ENCODE results near the gene OPRL1. TPM values are rescaled to one million over a fixed set of nuclear protein-coding genes. Genes with fewer than 3 reads are reported as not detected.

OPRL1 gene
- total RNA-seq, 4 donors from 2014 or later: 0.15 to 0.88 (median 0.28) TPM

DNA sequence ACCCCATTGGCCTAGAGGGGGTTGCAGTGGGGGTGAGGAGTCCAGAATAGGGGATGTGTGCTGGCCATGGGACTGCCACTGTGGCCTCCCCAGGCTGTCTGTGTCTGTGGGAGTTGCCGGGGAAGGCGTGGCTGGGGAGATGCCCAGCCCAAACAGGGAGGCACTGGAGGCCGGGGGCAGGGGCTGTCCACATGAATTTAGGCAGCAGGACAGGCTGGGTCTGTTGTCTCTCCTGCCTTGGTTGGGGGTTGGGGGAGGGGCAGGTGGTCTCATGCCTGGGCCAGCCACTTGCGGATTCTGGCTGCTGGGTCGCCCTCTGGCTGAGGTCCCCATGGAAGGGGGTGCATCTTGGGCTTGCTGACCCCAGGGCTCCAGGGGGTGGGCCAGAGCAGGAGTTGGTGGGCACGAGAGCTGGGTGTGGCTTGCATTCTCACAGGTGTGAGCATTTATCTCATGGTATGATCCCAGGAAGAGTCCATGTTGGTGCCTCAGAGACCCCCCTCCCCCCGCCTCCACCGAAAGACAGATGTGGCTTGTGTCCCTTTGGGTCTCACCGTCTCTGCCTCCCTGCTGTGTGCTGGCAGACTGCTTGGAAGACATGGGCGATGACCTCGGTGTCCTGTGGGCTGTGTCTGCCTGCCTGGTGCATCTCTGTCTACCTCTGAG lies 34.4 kb upstream of the OPRL1 start:
- intact Hi-C loops (cut with DNase I; ENCODE audit: low total_unique reads): no loop called here
- TF ChIP-seq, protein P1, sequence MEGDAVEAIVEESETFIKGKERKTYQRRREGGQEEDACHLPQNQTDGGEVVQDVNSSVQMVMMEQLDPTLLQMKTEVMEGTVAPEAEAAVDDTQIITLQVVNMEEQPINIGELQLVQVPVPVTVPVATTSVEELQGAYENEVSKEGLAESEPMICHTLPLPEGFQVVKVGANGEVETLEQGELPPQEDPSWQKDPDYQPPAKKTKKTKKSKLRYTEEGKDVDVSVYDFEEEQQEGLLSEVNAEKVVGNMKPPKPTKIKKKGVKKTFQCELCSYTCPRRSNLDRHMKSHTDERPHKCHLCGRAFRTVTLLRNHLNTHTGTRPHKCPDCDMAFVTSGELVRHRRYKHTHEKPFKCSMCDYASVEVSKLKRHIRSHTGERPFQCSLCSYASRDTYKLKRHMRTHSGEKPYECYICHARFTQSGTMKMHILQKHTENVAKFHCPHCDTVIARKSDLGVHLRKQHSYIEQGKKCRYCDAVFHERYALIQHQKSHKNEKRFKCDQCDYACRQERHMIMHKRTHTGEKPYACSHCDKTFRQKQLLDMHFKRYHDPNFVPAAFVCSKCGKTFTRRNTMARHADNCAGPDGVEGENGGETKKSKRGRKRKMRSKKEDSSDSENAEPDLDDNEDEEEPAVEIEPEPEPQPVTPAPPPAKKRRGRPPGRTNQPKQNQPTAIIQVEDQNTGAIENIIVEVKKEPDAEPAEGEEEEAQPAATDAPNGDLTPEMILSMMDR (IDR thresholded peaks at IDR 0.05): no peak
- TF ChIP-seq POLR2A (IDR thresholded peaks at IDR 0.05): no peak
- 48 to 53% methylated on average over 9 to 11 of the region's 11 CpGs for WGBS, 2 donors
- no peak for DNase-seq (ENCODE audit: low spot score in 2 of 2)
- no peak overlapping the region for H3K4me3 ChIP-seq (ENCODE audit: low read depth, poor library complexity, severe bottlenecking)

DNA sequence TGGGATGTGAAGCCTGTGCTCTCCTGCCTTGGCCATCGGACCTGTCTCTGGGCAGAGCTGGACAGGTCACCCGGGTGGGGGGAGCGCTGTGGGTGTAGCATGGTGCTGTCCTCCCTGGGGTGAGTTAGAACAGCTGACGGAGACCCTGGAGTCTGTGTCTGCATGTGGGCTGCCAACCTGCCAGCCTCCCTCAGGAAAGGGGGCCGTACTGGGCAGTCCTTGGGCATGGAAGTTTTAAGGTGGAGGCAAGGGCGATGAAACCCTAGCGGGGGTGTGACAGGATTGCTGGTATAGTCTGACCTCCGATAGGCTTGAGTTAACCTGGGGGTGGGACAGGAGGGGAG lies 32.9 kb upstream of the OPRL1 start:
- TF ChIP-seq, protein P1 (IDR thresholded peaks at IDR 0.05): no peak
- TF ChIP-seq POLR2A (IDR thresholded peaks at IDR 0.05): no peak
- intact Hi-C loops (cut with DNase I; ENCODE audit: low total_unique reads): no loop called here

DNA sequence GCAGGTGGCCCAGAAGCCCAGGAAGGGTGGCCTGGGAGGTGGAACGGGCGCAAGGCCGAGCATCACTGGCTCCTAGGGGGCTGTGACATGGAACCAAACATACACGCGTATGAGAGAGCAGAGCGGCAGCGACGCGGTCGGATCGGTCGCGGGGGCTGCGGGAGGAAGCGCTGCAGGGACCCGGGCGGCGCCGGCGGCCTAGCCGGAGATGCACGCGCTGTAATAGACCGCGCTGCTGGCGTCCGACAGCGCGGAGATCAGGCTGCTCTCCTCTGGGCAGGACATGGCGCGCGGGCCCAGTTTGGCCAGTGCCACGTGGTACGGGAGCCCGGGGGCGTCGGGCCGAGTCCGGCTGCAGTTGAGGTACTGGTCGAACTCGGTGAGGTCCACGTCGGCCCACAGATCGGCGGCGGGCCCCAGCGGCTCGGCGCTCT lies 31.9 kb upstream of the OPRL1 start:
- intact Hi-C loops (cut with DNase I; ENCODE audit: low total_unique reads): no loop called here
- 42 to 57% methylated on average over 13 to 31 of the region's 49 CpGs for WGBS, 2 donors
- DNase-seq (ENCODE audit: low spot score in 2 of 2): no peak
- TF ChIP-seq POLR2A (IDR thresholded peaks at IDR 0.05): no peak
- TF ChIP-seq, protein P1 (IDR thresholded peaks at IDR 0.05): no peak
- no peak overlapping the region for H3K4me3 ChIP-seq (ENCODE audit: low read depth, poor library complexity, severe bottlenecking)

More for the DNA sequence above, 32.9 kb upstream of the OPRL1 start:
- no peak for DNase-seq (ENCODE audit: low spot score in 2 of 2)
- WGBS, 2 donors: 77 to 79% methylated on average over 8 of the region's 8 CpGs
- H3K4me3 ChIP-seq (ENCODE audit: low read depth, poor library complexity, severe bottlenecking): peak overlapping the region; percentile 3

DNA sequence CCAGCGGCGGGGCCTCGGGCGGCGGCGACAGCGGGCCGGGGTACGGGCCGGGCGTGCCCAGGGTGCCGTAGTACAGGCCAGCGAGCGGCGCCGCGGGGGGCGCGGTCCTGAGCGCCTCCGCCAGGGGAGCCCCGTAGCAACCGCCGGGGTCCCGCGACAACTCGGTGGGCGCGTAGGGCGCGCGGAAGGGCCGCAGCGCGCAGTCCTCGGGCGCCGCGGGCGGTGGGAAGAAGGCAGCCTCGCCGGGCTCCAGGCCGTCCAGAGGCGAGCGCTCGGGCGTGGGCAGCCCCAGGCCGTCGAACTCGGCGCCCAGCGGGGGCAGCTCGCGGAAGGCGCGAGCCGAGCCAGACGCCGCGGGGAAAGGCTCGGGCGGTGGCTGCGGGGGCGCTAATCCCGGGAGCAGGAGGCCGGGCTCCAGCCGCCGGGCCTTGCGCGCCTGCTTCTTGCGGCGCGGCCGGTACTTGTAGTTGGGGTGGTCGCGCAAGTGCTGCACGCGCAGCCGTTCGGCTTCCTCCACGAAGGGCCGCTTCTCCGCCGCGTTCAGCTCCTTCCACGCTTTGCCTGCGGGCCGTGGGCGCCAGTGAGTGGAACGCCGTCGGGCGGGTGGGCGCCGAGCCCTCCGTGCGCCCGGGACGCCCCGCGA lies 31.4 kb upstream of the OPRL1 start:
- intact Hi-C loops (cut with DNase I; ENCODE audit: low total_unique reads): no loop called here
- WGBS, 2 donors: 2 to 15% methylated on average over 10 to 61 of the region's 101 CpGs
- TF ChIP-seq, protein P1 (IDR thresholded peaks at IDR 0.05): no peak
- no peak for TF ChIP-seq POLR2A (IDR thresholded peaks at IDR 0.05)
- no peak for DNase-seq (ENCODE audit: low spot score in 2 of 2)
- H3K4me3 ChIP-seq (ENCODE audit: low read depth, poor library complexity, severe bottlenecking): no peak overlapping the region

DNA sequence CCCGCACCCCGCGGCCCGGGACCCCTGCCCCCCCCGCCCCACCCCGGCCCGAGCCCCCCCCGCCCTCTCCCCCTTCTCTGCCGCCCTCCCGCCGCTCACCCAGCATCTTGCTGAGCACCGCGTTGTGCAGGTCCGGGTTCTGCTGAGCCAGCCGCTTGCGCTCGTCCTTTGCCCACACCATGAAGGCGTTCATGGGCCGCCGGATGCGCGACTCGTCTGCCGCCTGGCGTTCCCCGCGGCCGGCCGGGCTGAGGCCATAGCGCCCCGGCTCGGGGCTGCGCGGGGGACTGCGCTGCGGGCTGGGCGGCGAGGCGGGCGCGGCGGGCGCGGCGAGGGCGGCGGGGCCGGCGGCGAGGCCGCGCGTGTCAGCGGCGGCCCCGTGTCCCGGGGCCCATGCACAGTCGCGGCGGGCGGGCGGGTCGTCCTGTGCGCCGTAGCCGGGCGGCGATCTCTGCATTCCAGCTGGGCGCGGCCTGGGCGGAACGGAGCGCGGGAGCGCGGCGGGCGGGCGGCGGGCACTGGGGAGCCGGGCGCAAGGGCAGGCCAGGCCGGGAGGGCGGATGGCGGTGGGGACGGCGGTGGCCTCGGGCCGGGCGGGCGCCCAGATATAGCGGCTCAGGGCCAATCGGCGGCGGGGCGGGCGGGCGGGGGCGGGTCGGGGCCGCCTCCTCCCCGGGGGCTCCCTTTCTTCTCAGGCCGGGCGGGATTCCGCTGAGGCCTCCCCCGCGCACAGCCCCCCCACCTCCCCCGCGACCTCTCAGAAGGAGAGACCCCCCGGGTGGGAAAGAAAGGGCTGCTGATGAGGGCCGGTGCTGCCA lies 30.6 kb upstream of the OPRL1 start, which contains the start of gene SOX18:
Gene SOX18, minus strand, starts transcription at position 580 of the 818 bp plus-strand sequence. Its CDS starts 123 bp downstream, at position 457.
- DNase-seq (ENCODE audit: low spot score in 2 of 2): no peak
- H3K4me3 ChIP-seq (ENCODE audit: low read depth, poor library complexity, severe bottlenecking): no peak within 1 kb of the TSS
- 0% methylated on average over 5 to 21 of the region's 111 CpGs for WGBS, 2 donors
- intact Hi-C loops (cut with DNase I; ENCODE audit: low total_unique reads): no loop called here
- TF ChIP-seq POLR2A (IDR thresholded peaks at IDR 0.05): no peak
- TF ChIP-seq, protein P1 (IDR thresholded peaks at IDR 0.05): no peak

Data from lower leg skin (tissue), 4 donors.